ENCODE data around the gene OTULIN. TPM values are rescaled to one million over a fixed set of nuclear protein-coding genes. Genes with fewer than 3 reads are reported as not detected.
A peak's percentile ranks its signal among the peaks of the same experiment; 100 is the strongest.

OTULIN gene
- total RNA-seq, 4 donors from 2014 or later = 37.7 to 59.2 (median 43.1) TPM

- H3K4me3 ChIP-seq = no peak overlapping the region
- H3K4me1 ChIP-seq = peaks cover 0 to 39% (median 3%) of the 10 kb centered on the region in 4 donors
- H3K27ac ChIP-seq = peak overlapping the region; percentile 47 to 79 (median 63)
- TF ChIP-seq EP300 (IDR thresholded peaks at IDR 0.05) (no peak), CTCF (IDR thresholded peaks at IDR 0.05) (no peak)
- 30 to 44% methylated on average over 4 of the region's 4 CpGs for WGBS, 2 donors
- no peaks in the 10 kb centered on the region for H3K27me3 ChIP-seq
- no peaks in the 10 kb centered on the region for H3K9me3 ChIP-seq
- no peak for DNase-seq (ENCODE audit: low spot score in 2 of 2)
- H3K36me3 ChIP-seq = peaks cover 0 to 64% (median 0%) of the 10 kb centered on the region in 3 donors
Measured at GRCh38 chr5:14683906-14684455, 19.5 kb downstream of the OTULIN start.

- peak overlapping the region; percentile 33 to 79 (median 63) for H3K27ac ChIP-seq
- WGBS, 2 donors = 68 to 80% methylated on average over 5 of the region's 5 CpGs
- H3K9me3 ChIP-seq = no peaks in the 10 kb centered on the region
- H3K36me3 ChIP-seq = peaks cover 0 to 69% (median 0%) of the 10 kb centered on the region in 3 donors
- H3K27me3 ChIP-seq = no peaks in the 10 kb centered on the region
- H3K4me3 ChIP-seq = no peak overlapping the region
- TF ChIP-seq POLR2A (IDR thresholded peaks at IDR 0.05) (no peak), CTCF (IDR thresholded peaks at IDR 0.05) (no peak), EP300 (IDR thresholded peaks at IDR 0.05) (no peak)
- H3K4me1 ChIP-seq = peaks cover 0 to 35% (median 3%) of the 10 kb centered on the region in 4 donors
- no peak for DNase-seq (ENCODE audit: low spot score in 2 of 2)
Measured at GRCh38 chr5:14684757-14685156, 20.2 kb downstream of the OTULIN start.

GRCh38 chr5:14685757-14686156 is 21.2 kb downstream of the OTULIN start:
- H3K4me1 ChIP-seq = peaks cover 0 to 35% (median 3%) of the 10 kb centered on the region in 4 donors
- peak overlapping the region in 2 of 4 donors; percentile 74 to 79 for H3K27ac ChIP-seq
- peaks cover 0 to 9% (median 1%) of the 10 kb centered on the region in 4 donors for H3K9me3 ChIP-seq
- DNase-seq (ENCODE audit: low spot score in 2 of 2) = peak in 1 of 2 donors; percentile 48
- no peak overlapping the region for H3K4me3 ChIP-seq
- TF ChIP-seq POLR2A (IDR thresholded peaks at IDR 0.05) (no peak), EP300 (IDR thresholded peaks at IDR 0.05) (no peak), CTCF (IDR thresholded peaks at IDR 0.05) (peak; percentile 63 to 79 (median 71))
- no peaks in the 10 kb centered on the region for H3K27me3 ChIP-seq
- 31 to 37% methylated on average over 6 of the region's 6 CpGs for WGBS, 2 donors
- H3K36me3 ChIP-seq = peaks cover 0 to 69% (median 4%) of the 10 kb centered on the region in 3 donors

- no peak overlapping the region for H3K4me3 ChIP-seq
- H3K27ac ChIP-seq = no peak overlapping the region
- H3K4me1 ChIP-seq = peaks cover 0 to 35% (median 3%) of the 10 kb centered on the region in 4 donors
- H3K27me3 ChIP-seq = no peaks in the 10 kb centered on the region
- peaks cover 0 to 10% (median 1%) of the 10 kb centered on the region in 4 donors for H3K9me3 ChIP-seq
- DNase-seq (ENCODE audit: low spot score in 2 of 2) = no peak
- TF ChIP-seq CTCF (IDR thresholded peaks at IDR 0.05) (no peak), EP300 (IDR thresholded peaks at IDR 0.05) (no peak), POLR2A (IDR thresholded peaks at IDR 0.05) (no peak)
- peaks cover 0 to 69% (median 4%) of the 10 kb centered on the region in 3 donors for H3K36me3 ChIP-seq
Measured at GRCh38 chr5:14686517-14686916, 22.0 kb downstream of the OTULIN start.

GRCh38 chr5:14687023-14687665 is 22.6 kb downstream of the OTULIN start:
- peak overlapping the region in 1 of 4 donors; percentile 13 for H3K27ac ChIP-seq
- peaks cover 0 to 69% (median 4%) of the 10 kb centered on the region in 3 donors for H3K36me3 ChIP-seq
- H3K9me3 ChIP-seq = peaks cover 0 to 10% (median 1%) of the 10 kb centered on the region in 4 donors
- H3K4me1 ChIP-seq = peaks cover 0 to 35% (median 3%) of the 10 kb centered on the region in 4 donors
- WGBS, 2 donors = 38 to 41% methylated on average over 4 of the region's 4 CpGs
- H3K27me3 ChIP-seq = no peaks in the 10 kb centered on the region
- no peak overlapping the region for H3K4me3 ChIP-seq
- TF ChIP-seq CTCF (IDR thresholded peaks at IDR 0.05) = no peak
- TF ChIP-seq EP300 (IDR thresholded peaks at IDR 0.05) = no peak
- no peak for TF ChIP-seq POLR2A (IDR thresholded peaks at IDR 0.05)
- no peak for DNase-seq (ENCODE audit: low spot score in 2 of 2)

Measured in tibial nerve (tissue), 4 donors.